Neural cell (in vitro differentiated cells): ENCODE measurements around the gene CA11. TPM values are rescaled to one million over a fixed set of nuclear protein-coding genes. Genes with fewer than 3 reads are reported as not detected.

ENCODE experiments used
- polyA plus RNA-seq: library from polyadenylated mRNA; depleted of rRNA; stranded (reverse); fragments of >200 nt; gene quantifications from 2 replicates; pipeline ENCODE4 v1.2.3, GENCODE V29; 2014

CA11 gene
- polyA plus RNA-seq, 1 donor from 2014 or later: 108 TPM

Other genes with a start within 250 kb of the CA11 start
- 10.6 and 11.8 TPM in 2 replicates for gene GRWD1, start 200.2 kb downstream of the CA11 start, polyA plus RNA-seq
- 1.1 and 1.6 TPM in 2 replicates for gene KCNJ14, start 190.6 kb downstream of the CA11 start, polyA plus RNA-seq
- gene CYTH2, start 176.8 kb downstream of the CA11 start, polyA plus RNA-seq: 314 and 397 TPM in 2 replicates
- gene LMTK3, start 134.4 kb downstream of the CA11 start, polyA plus RNA-seq: 8.1 and 17.1 TPM in 2 replicates
- not detected in 2 replicates for gene SULT2B1, start 94.0 kb downstream of the CA11 start, polyA plus RNA-seq
- gene SPACA4, start 39.4 kb downstream of the CA11 start, polyA plus RNA-seq: not detected in 2 replicates
- 0.73 and 1.2 TPM in 2 replicates for gene FAM83E, start 31.1 kb downstream of the CA11 start, polyA plus RNA-seq
- 2,102 and 2,180 TPM in 2 replicates for gene RPL18, start 27.0 kb downstream of the CA11 start, polyA plus RNA-seq
- 22.6 and 32.6 TPM in 2 replicates for gene SPHK2, start 26.7 kb downstream of the CA11 start, polyA plus RNA-seq
- 1.0 and 3.6 TPM in 2 replicates for gene DBP, start 8.8 kb downstream of the CA11 start, polyA plus RNA-seq
- gene NTN5, start 26.8 kb upstream of the CA11 start, polyA plus RNA-seq: 1.0 TPM in 1 of 2 replicates, not detected in the other
- gene FUT2, start 49.8 kb upstream of the CA11 start, polyA plus RNA-seq: not detected in 2 replicates
- 0.36 and 0.96 TPM in 2 replicates for gene MAMSTR, start 73.5 kb upstream of the CA11 start, polyA plus RNA-seq
- gene RASIP1, start 94.4 kb upstream of the CA11 start, polyA plus RNA-seq: 0.26 TPM in 1 of 2 replicates, not detected in the other
- gene IZUMO1, start 100.7 kb upstream of the CA11 start, polyA plus RNA-seq: not detected in 2 replicates
- gene FUT1, start 106.5 kb upstream of the CA11 start, polyA plus RNA-seq: 0.15 and 0.26 TPM in 2 replicates
- not detected in 2 replicates for gene FGF21, start 109.3 kb upstream of the CA11 start, polyA plus RNA-seq
- 19.5 and 28.5 TPM in 2 replicates for gene BCAT2, start 164.8 kb upstream of the CA11 start, polyA plus RNA-seq
- gene HSD17B14, start 190.3 kb upstream of the CA11 start, polyA plus RNA-seq: 0.40 and 0.44 TPM in 2 replicates
- not detected in 2 replicates for gene PLEKHA4, start 222.4 kb upstream of the CA11 start, polyA plus RNA-seq
- gene PPP1R15A, start 226.2 kb upstream of the CA11 start, polyA plus RNA-seq: 73.3 and 73.6 TPM in 2 replicates